ENCODE measurements around the gene CHRNA5.
"Not testable (repeated sequence)": the region's sequence is repeated elsewhere in the genome, so short reads cannot be mapped to it uniquely, and the experiment has no call there.

The CHRNA5 gene

DNA sequence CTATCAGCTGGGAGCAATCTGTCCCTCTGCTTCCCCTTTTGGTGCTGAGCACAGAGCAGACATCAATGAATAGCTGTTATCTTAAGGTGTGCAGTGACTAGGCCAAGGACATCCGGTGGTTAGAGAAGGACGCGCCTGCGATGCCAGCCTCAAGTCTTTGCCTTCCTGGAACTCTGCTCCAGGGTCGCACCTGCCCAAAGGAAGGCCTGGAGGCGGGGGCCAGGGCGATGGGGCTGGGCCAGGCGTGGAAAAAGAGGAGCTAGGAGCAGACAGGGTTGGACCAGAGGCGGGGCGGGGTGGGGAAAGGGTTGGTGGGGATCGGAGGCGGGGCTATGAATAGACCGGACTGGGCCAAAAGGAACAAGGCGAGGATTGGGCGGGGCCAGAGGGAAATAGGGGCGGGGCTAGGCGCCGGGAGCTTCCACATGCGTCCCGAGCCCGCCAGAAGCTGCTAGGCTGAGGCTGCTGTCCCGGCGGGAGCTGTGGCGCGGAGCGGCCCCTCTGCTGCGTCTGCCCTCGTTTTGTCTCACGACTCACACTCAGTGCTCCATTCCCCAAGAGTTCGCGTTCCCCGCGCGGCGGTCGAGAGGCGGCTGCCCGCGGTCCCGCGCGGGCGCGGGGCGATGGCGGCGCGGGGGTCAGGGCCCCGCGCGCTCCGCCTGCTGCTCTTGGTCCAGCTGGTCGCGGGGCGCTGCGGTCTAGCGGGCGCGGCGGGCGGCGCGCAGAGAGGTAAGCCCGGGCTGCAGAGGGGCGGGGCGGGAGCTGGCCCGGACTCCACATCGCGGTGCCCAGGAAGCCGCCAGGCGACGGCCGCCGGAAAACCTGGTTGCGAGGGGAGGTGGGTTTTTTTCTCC lies at the start of gene CHRNA5:
CHRNA5 (plus strand) TSS at position 424 of the 854 bp plus-strand sequence; CDS start at position 624, 200 bp downstream.
- no peak within 1 kb of the TSS for H3K4me3 ChIP-seq (IDR thresholded peaks at IDR 0.05; ENCODE audit: insufficient read depth, low read depth, low read length)
- TF ChIP-seq, protein P1, sequence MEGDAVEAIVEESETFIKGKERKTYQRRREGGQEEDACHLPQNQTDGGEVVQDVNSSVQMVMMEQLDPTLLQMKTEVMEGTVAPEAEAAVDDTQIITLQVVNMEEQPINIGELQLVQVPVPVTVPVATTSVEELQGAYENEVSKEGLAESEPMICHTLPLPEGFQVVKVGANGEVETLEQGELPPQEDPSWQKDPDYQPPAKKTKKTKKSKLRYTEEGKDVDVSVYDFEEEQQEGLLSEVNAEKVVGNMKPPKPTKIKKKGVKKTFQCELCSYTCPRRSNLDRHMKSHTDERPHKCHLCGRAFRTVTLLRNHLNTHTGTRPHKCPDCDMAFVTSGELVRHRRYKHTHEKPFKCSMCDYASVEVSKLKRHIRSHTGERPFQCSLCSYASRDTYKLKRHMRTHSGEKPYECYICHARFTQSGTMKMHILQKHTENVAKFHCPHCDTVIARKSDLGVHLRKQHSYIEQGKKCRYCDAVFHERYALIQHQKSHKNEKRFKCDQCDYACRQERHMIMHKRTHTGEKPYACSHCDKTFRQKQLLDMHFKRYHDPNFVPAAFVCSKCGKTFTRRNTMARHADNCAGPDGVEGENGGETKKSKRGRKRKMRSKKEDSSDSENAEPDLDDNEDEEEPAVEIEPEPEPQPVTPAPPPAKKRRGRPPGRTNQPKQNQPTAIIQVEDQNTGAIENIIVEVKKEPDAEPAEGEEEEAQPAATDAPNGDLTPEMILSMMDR (conservative IDR thresholded peaks at IDR 0.05; ENCODE audit: low read depth, low read length), result no peak
- peak within 1 kb of the TSS; percentile 46 for H3K4me2 ChIP-seq
- no peaks in the 10 kb centered on the region for H3K36me3 ChIP-seq (ENCODE audit: insufficient read depth)
- H4K20me1 ChIP-seq (ENCODE audit: insufficient read depth), result no peaks in the 10 kb centered on the region
- H3K27ac ChIP-seq, result peak within 1 kb of the TSS; percentile 53
- peaks cover 47% of the 10 kb centered on the region for H3K79me2 ChIP-seq (ENCODE audit: insufficient read depth, low read depth)
- H2AFZ ChIP-seq (ENCODE audit: low read depth), result peak within 1 kb of the TSS; percentile 88
- H3K4me1 ChIP-seq (ENCODE audit: low read depth, poor library complexity, severe bottlenecking), result peaks cover 42% of the 10 kb centered on the region
- no peaks in the 10 kb centered on the region for H3K27me3 ChIP-seq (ENCODE audit: insufficient read depth, low read depth)
- peak within 1 kb of the TSS; percentile 55 for H3K9ac ChIP-seq

DNA sequence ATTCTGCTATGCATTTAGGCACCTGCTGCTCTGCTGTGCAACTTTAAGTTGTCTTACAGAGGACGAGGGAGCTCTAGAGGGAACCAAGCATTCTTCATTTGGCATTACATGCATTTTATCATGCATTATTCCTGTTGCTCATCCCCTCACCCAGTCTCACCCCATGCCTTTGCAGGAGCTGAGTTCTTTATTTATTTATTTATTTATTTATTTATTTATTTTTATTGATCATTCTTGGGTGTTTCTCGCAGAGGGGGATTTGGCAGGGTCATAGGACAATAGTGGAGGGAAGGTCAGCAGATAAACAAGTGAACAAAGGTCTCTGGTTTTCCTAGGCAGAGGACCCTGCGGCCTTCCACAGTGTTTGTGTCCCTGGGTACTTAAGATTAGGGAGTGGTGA lies 45.3 kb upstream of the CHRNA5 start:
- H3K4me1 ChIP-seq (ENCODE audit: low read depth, poor library complexity, severe bottlenecking); H3K36me3 ChIP-seq (ENCODE audit: insufficient read depth): not testable (repeated sequence)

GRCh38 chr15:78524230-78524629 lies 41.1 kb upstream of the CHRNA5 start:
- Histone ChIP-seq H3K27ac (no peak overlapping the region), H3K9ac (no peak overlapping the region), H2AFZ (ENCODE audit: low read depth) (no peak overlapping the region), H3K36me3 (ENCODE audit: insufficient read depth) (no peaks in the 10 kb centered on the region), H3K4me3 (IDR thresholded peaks at IDR 0.05; ENCODE audit: insufficient read depth, low read depth, low read length) (no peak overlapping the region), H4K20me1 (ENCODE audit: insufficient read depth) (no peaks in the 10 kb centered on the region), H3K4me2 (no peak overlapping the region), H3K79me2 (ENCODE audit: insufficient read depth, low read depth) (no peaks in the 10 kb centered on the region), H3K4me1 (ENCODE audit: low read depth, poor library complexity, severe bottlenecking) (no peaks in the 10 kb centered on the region), H3K27me3 (ENCODE audit: insufficient read depth, low read depth) (no peaks in the 10 kb centered on the region)
- TF ChIP-seq, protein P1 (conservative IDR thresholded peaks at IDR 0.05; ENCODE audit: low read depth, low read length), result no peak

More for the DNA sequence above, 45.3 kb upstream of the CHRNA5 start:
- not testable (repeated sequence) for H3K27me3 ChIP-seq (ENCODE audit: insufficient read depth, low read depth); H3K4me3 ChIP-seq (IDR thresholded peaks at IDR 0.05; ENCODE audit: insufficient read depth, low read depth, low read length); H3K9ac ChIP-seq; H3K4me2 ChIP-seq; H3K79me2 ChIP-seq (ENCODE audit: insufficient read depth, low read depth); H3K27ac ChIP-seq; H4K20me1 ChIP-seq (ENCODE audit: insufficient read depth); H2AFZ ChIP-seq (ENCODE audit: low read depth)

DNA sequence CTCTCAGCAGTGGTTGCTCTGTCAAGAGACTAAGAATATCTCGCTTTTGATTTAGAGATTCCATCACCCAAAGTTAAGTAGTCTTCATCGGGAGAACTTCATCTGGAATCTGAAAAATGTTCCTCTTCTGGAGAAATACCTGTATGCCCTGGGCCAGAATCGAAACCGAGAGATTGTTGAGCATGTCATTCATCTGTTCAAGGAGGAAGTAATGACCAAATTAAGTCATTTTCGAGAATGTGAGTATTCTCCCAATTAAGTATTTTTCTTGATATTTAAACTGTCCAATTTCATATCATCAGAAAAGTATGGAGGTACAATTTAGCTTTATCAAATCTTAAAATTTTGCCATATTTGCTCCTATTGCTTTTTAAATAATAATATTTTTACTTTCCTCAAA lies 38.0 kb upstream of the CHRNA5 start:
- Histone ChIP-seq H4K20me1 (ENCODE audit: insufficient read depth) (no peaks in the 10 kb centered on the region), H3K4me3 (IDR thresholded peaks at IDR 0.05; ENCODE audit: insufficient read depth, low read depth, low read length) (no peak overlapping the region), H3K4me1 (ENCODE audit: low read depth, poor library complexity, severe bottlenecking) (no peaks in the 10 kb centered on the region), H3K4me2 (no peak overlapping the region), H3K36me3 (ENCODE audit: insufficient read depth) (no peaks in the 10 kb centered on the region), H3K79me2 (ENCODE audit: insufficient read depth, low read depth) (no peaks in the 10 kb centered on the region), H3K27me3 (ENCODE audit: insufficient read depth, low read depth) (no peaks in the 10 kb centered on the region), H3K27ac (no peak overlapping the region), H3K9ac (no peak overlapping the region), H2AFZ (ENCODE audit: low read depth) (no peak overlapping the region)
- TF ChIP-seq, protein P1 (conservative IDR thresholded peaks at IDR 0.05; ENCODE audit: low read depth, low read length), result no peak

DNA sequence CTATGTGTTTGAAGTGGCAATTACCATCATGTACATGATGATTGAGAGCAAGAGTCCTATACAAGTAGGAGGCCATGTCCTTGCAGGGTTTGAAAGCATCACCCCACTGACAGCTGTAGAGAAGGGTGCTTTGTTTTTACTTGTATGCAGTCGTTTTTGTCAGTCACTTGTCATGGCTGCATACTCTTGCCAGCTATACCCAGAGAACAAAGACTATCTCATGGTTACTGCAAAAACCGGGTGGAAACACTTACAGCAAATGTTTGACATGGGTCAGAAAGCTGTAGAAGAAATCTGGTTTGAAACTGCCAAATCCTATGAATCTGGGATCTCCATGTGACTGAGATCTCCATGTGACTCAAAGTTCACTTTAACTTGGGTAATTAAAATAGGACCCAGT lies 32.0 kb upstream of the CHRNA5 start:
- Histone ChIP-seq H3K9ac (no peak overlapping the region), H3K4me1 (ENCODE audit: low read depth, poor library complexity, severe bottlenecking) (peaks cover 18% of the 10 kb centered on the region), H3K4me3 (IDR thresholded peaks at IDR 0.05; ENCODE audit: insufficient read depth, low read depth, low read length) (no peak overlapping the region), H2AFZ (ENCODE audit: low read depth) (no peak overlapping the region), H3K27ac (no peak overlapping the region), H3K27me3 (ENCODE audit: insufficient read depth, low read depth) (no peaks in the 10 kb centered on the region), H3K36me3 (ENCODE audit: insufficient read depth) (no peaks in the 10 kb centered on the region), H4K20me1 (ENCODE audit: insufficient read depth) (no peaks in the 10 kb centered on the region), H3K4me2 (no peak overlapping the region), H3K79me2 (ENCODE audit: insufficient read depth, low read depth) (no peaks in the 10 kb centered on the region)
- TF ChIP-seq, protein P1 (conservative IDR thresholded peaks at IDR 0.05; ENCODE audit: low read depth, low read length), result no peak

Data from KMS-11 (cell line).